Measurements from ENCODE around the gene LTBR.

DNA sequence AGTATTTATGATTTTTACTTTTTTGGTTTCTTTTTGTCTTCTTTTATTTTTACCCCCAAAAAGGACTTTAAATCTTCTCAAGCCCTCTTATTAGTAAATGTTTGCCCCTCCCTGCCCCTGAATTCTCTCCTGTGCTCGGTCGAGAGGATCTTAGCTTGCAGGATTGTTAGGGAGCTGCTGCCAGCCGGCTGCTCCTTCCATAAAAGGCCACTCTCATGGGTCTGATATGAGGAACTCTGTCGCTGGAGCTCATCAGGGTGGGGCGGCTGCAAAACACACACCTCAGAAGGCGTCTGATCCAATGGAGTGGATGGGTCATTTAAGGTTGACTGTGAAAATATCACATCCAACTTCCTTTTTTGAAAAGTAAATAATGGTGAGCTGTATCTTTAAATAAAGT, 8.5 kb downstream of the LTBR start:
- TF ChIP-seq GATA2 (IDR thresholded peaks at IDR 0.05; ENCODE audit: low read depth, low read length) (no peak), GATA3 (IDR thresholded peaks at IDR 0.05; ENCODE audit: low read depth, low read length) (no peak)
